GM21717 (cell line): ENCODE results near the gene RADIL.
"Not testable (repeated sequence)": the region's sequence is repeated elsewhere in the genome, so short reads cannot be mapped to it uniquely, and the experiment has no call there.

ENCODE experiments used
- ATAC-seq: cut with Tn5 transposase; IDR thresholded peaks from one replicate; pipeline ENCODE4 v1.9.1; 2021; ENCODE audit warnings: mild to moderate bottlenecking, moderate library complexity; ENCODE audit not compliant: unreplicated experiment

The RADIL gene, protein sequence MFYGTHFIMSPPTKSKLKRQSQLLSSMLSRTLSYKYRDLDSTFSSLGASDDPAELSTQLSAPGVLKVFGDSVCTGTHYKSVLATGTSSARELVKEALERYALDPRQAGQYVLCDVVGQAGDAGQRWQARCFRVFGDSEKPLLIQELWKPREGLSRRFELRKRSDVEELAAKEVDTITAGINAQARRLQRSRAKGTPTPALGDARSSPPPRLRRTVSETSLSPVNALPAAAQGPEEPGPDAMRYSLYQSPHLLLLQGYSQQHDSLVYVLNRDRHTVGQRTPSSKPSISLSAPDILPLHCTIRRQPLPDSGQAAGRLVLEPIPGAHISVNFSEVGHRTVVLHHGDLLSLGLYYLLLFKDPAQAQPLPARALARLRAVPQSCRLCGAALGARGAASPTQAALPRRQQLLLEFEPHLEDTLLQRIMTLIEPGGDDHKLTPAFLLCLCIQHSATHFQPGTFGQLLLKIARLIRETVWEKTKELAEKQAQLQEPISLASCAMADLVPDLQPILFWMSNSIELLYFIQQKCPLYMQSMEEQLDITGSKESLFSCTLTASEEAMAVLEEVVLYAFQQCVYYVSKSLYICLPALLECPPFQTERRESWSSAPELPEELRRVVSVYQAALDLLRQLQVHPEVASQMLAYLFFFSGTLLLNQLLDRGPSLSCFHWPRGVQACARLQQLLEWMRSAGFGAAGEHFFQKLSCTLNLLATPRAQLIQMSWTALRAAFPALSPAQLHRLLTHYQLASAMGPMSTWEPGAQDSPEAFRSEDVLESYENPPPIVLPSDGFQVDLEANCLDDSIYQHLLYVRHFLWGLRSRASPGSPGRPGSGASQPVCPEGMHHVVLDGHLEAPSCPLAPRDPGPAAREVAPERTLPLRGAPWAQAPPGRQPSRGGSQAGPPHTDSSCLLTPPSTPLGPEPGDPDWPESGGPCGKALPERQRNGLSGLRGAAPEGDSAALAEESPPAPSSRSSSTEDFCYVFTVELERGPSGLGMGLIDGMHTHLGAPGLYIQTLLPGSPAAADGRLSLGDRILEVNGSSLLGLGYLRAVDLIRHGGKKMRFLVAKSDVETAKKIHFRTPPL

GRCh38 chr7:4883372-4884144 is at the start of gene RADIL:
TSS of gene RADIL (minus strand) at chr7:4883716. CDS start at chr7:4878139, 5,577 bp downstream.
- no peak for ATAC-seq

DNA sequence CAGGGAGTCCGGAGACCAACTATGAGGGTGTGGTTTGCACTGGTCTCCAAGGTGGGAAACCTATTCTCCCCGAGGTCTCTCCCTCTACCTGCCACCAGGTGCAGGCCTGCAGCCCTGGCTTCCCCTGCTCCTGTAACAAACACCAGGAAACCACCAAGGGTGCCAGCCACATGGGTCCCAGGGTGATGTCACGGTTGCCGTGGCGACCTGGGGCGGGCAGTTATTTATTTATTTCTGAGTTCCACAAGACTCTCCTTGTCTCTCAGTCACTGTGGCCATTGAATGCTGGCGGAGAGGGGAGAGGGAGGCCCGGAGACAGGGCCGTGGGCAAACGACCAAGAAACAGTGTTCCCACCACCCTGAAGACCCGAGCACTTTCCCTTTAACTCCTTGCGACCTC is 48.4 kb upstream of the RADIL start:
- no peak for ATAC-seq

- no peak for ATAC-seq
Observed at GRCh38 chr7:4929005-4929404, 45.5 kb upstream of the RADIL start.

DNA sequence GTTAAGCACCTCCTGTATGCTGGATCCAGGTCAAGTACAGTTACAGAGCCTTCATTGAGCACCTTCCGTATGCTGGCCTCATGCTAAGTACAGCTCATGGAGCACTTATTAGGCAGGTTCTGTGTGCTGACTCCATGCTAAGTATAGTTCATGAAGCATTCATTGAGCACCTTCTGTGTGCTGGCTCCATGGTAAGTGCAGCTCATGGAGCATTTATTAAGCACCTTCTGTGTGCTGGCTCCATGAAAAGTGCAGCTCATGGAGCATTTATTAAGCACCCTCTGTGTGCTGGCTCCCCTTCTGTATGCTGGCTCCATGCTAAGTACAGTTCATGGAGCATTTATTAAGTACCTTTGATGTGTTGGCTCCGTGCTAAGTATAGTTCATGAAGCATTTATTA is 44.9 kb upstream of the RADIL start:
- no peak for ATAC-seq

DNA sequence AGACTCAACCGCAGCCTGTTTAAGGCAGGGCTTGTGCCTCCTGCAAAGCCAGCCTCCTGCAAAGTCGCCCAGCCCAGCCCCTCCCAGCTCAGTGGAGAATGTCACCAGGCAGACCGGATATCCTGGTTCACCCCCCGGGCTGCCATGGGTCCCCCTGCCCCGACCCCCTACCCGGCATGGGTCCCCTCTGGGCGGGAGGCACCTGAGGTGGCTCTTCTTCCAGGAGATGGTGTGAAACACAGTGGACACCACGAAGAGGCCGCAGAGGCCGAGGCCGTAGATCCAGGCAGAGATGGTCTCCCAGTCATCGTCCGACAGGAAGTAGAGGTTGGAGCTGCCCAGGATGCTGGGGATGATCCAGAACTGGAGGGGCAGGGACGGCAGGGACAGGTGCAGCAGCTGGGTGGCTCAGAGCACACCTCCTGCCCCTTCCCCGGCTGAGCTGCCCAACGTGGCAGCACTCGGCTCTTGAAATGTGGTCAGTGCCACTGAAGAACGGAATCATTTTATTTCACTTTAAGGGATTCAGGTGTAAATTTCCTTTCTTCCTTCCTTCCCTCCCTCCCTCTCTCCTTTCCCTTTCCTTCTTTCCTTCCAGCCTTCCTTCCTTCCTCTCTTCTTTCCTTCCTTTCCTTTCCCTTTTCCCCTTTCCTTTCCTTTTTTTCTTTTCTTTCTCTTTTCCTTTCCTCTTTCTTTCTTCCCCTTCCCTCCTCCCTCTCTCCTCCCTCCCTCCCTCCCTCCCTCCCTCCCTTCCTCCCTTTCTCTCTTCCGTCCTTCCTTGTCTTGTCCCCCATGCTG is 36.7 kb upstream of the RADIL start:
- ATAC-seq: no peak

- no peak for ATAC-seq
Observed at GRCh38 chr7:4916113-4916512, 32.6 kb upstream of the RADIL start.

GRCh38 chr7:4911111-4911828 is 27.8 kb upstream of the RADIL start:
- no peak for ATAC-seq

DNA sequence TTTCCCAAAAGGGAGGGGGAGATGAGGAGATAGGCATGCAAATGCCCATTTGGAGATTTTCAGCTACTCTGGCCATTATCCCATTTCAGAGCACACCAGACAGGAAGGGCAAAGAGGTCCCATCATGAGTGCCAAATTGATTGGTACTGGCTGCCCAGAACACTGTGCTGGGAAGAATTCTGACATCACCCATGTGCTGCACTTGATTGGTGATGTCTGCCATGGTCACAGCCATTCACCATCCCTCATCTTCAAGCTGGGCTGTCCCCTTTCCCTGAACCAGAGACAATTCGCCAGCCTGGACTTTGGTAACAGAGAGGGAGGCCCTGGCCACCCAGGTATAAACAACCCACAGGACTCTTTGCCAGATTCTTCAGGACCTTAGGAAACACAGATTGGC is 23.2 kb upstream of the RADIL start:
- ATAC-seq: no peak

DNA sequence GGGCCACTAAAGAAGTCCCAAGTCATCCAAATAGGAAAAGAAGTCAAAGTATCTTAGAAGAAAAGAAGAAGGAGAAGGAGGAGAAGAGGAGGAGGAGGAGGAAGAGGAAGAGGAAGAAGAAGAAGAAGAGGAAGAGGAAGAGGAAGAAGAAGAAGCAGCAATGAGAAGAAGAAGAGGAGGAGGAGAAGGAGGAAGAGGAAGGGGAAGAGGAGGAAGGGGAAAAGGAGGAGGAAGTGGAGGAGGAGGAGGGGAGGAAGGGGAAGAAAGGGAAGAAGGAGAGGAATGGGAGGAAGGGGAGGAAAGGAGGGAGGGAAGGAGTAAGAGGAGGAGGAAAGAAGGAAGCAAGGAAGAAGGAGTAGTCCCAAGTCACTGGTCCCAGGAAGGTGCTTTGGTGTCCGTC is 21.7 kb upstream of the RADIL start:
- no peak for ATAC-seq

DNA sequence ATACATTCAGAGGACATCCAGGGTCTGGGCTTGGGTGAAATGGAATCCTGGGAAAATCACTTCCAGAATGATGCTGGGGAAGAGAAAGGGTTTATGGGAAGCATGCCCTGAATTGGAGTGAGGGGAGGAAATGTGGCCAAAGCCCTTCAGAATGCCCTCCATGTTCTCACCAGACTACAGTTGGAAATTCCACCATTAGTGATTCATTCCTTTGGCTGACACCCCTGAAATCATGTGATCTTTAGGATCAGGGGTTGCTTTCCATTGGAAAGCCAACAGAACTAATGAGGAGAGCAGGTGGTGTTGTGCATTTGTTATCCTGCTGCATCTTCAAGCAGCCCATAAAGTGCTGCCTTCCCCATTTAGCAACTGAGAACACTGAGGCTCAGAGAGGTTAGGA is 20.8 kb upstream of the RADIL start:
- no peak for ATAC-seq

DNA sequence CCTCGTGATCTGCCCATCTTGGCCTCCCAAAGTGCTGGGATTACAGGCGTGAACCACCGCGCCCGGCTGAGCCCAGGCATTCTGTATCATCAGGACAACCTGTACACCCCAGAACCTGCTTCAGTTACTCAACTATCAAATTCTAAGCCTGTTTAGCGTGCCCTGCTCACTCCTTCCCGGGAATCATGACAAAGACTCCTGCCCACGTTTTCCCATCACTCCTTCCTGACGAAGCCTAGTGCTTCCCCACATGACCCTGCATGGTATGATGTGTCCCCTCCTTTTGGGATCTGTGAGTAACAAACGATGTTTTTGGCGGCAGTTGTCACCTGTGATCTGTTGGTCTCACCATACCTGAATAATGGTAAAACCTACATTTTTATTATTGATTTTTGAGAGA is 12.2 kb upstream of the RADIL start:
- ATAC-seq: no peak

DNA sequence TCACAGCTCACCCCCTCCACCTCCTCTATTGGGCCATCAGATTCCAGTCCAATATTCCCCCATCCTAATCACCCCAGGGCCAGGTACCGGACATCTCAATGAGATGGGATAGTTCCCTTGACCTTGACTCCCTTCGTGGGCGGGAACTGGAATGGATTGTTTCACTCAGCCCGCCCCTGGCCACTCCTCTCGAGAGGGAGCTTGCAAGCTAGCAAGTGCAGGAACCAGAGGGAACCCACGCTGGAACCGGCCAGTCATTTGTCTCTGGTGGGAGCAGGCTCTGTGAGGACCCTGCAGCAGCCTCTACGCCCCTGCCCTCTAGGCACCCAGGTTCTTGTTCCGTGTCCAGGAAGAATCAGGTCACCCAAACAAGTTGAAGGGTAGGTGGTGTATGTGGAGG is 11.0 kb upstream of the RADIL start:
- no peak for ATAC-seq

GRCh38 chr7:4893929-4894475 is 10.5 kb upstream of the RADIL start:
- ATAC-seq: no peak

DNA sequence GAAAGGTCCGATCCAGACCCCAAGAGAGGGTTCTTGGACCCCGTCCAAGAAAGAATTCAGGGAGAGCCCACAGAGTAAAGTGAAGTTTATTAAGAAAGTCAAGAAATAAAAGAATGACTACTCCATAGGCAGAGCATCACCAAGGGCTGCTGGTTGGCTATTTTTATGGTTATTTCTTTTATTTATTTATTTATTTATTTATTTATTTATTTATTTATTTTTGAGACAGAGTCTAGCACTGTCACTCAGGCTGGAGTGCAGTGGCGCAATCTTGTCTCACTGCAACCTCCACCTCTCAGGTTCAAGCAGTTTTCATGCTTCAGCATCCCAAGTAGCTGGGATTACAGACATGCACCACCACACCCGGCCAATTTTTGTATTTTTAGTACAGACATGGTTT is 9.7 kb upstream of the RADIL start:
- ATAC-seq: not testable (repeated sequence)

DNA sequence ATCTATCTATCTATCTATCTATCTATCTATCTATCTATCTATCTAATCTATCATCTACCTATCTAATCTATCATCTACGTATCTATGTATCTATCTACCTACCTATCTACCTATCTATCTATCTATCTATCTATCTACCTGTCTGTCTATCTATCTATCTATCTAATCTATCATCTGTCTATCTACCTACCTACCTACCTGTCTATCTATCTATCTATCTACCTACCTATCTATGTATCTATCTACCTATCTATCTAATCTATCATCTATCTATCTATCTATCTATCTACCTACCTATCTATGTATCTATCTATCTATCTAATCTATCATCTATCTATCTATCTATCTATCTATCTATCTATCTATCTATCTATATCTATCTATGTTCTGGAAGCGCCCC is 8.0 kb upstream of the RADIL start:
- ATAC-seq: not testable (repeated sequence)

- ATAC-seq: no peak
Observed at GRCh38 chr7:4889682-4890081, 6.2 kb upstream of the RADIL start.

- no peak for ATAC-seq
Observed at GRCh38 chr7:4888161-4888560, 4.6 kb upstream of the RADIL start.

- ATAC-seq: no peak
Observed at GRCh38 chr7:4886671-4887070, 3.2 kb upstream of the RADIL start.

DNA sequence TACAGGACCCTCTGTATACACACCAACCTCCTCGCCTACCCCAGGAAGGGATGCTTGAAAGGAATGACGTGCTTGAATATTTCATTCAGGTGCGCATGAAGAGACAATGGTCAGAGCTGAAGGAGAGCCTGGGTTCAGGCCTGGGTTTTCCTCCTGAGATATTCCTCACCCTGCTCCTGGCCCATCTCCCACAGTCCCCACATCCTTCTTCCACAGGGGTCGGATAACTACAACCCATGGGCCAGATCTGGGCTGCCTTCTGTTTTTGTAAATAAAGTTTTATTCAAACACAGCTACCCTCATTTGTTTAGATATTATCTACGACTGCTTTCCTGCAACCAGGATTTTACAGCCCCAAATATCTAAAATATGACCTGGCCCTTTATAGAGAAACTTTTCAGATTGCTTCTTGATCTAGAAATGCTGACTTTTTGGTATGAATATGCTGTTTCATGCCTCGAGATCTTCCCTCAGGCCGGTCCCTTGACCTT is 1.8 kb upstream of the RADIL start:
- ATAC-seq: no peak
